HG02840 (cell line): ENCODE measurements around the gene EMCN.

Experiments used
- ATAC-seq: cut with Tn5 transposase; IDR thresholded peaks from one replicate; pipeline ENCODE4 v1.9.1; 2021; ENCODE audit warnings: mild to moderate bottlenecking, moderate library complexity, moderate number of reproducible peaks; ENCODE audit not compliant: unreplicated experiment, low FRiP score

Gene EMCN

GRCh38 chr4:100494166-100494565 is 23.7 kb downstream of the EMCN start:
- ATAC-seq: no peak

GRCh38 chr4:100493756-100494155 is 24.1 kb downstream of the EMCN start:
- ATAC-seq: no peak

GRCh38 chr4:100492129-100492528 is 25.7 kb downstream of the EMCN start:
- ATAC-seq: no peak

- no peak for ATAC-seq
These were observed 28.5 kb downstream of the EMCN start for GRCh38 chr4:100489305-100489704.

- no peak for ATAC-seq
These were observed 31.3 kb downstream of the EMCN start for GRCh38 chr4:100486496-100486895.

- ATAC-seq: no peak
These were observed 34.0 kb downstream of the EMCN start for GRCh38 chr4:100483796-100484195.

- no peak for ATAC-seq
These were observed 37.9 kb downstream of the EMCN start for GRCh38 chr4:100479971-100480370.

GRCh38 chr4:100469555-100469954 is 48.3 kb downstream of the EMCN start:
- ATAC-seq: no peak

GRCh38 chr4:100466501-100466900 is 51.3 kb downstream of the EMCN start:
- ATAC-seq: no peak

GRCh38 chr4:100461807-100462605 is 55.8 kb downstream of the EMCN start:
- ATAC-seq: no peak

GRCh38 chr4:100450449-100450848 is 67.4 kb downstream of the EMCN start:
- ATAC-seq: no peak

GRCh38 chr4:100431416-100431815 is 86.4 kb downstream of the EMCN start:
- no peak for ATAC-seq

- no peak for ATAC-seq
These were observed 87.4 kb downstream of the EMCN start for GRCh38 chr4:100430451-100430850.

GRCh38 chr4:100429616-100430015 is 88.2 kb downstream of the EMCN start:
- ATAC-seq: no peak

GRCh38 chr4:100428051-100428450 is 89.8 kb downstream of the EMCN start:
- ATAC-seq: no peak

GRCh38 chr4:100424376-100424775 is 93.4 kb downstream of the EMCN start:
- no peak for ATAC-seq

- no peak for ATAC-seq
These were observed 94.9 kb downstream of the EMCN start for GRCh38 chr4:100422894-100423293.

GRCh38 chr4:100421361-100421978 is 96.4 kb downstream of the EMCN start:
- no peak for ATAC-seq

GRCh38 chr4:100420571-100420970 is 97.3 kb downstream of the EMCN start:
- no peak for ATAC-seq

- ATAC-seq: no peak
These were observed 100.3 kb downstream of the EMCN start for GRCh38 chr4:100417565-100417964.

GRCh38 chr4:100414016-100414790 is 103.6 kb downstream of the EMCN start:
- ATAC-seq: no peak
